Adrenal gland (tissue), 12 donors: ENCODE results near the gene TSPOAP1. TPM values are rescaled to one million over a fixed set of nuclear protein-coding genes. Genes with fewer than 3 reads are reported as not detected.
A peak's percentile ranks its signal among the peaks of the same experiment; 100 is the strongest.

Source experiments
- DNase-seq, 7 donors: peaks; one replicate each; pipeline ENCODE4 v3.0.0-alpha.2; 2019 to 2020
- H3K27ac ChIP-seq, 5 donors: fragments of 200-600 bp; sonication (generic) in 4 of 5; 1 replicate in 3 of 5; 2 replicates in 2 of 5; pipeline versions ENCODE4 v1.5.1 to v1.8.0; 2016 to 2020; ENCODE audit warnings: mild to moderate bottlenecking in 1 of 5
- H3K27me3 ChIP-seq: fragments of 200-600 bp; 2 replicates; pipeline ENCODE4 v1.8.0; 2021
- H3K36me3 ChIP-seq, 2 donors: fragments of 200-600 bp; replicated peaks in 1 of 2; 1 replicate in 1 of 2; 2 replicates in 1 of 2; pipeline versions ENCODE4 v1.5.1 to v1.8.0; 2018 to 2022
- H3K4me1 ChIP-seq, 2 donors: fragments of 200-600 bp; replicated peaks in 1 of 2; 1 replicate in 1 of 2; 2 replicates in 1 of 2; pipeline versions ENCODE4 v1.5.1 to v1.8.0; 2018 to 2021
- H3K4me3 ChIP-seq, 4 donors: fragments of 200-600 bp; sonication (generic) in 3 of 4; one replicate each; pipeline ENCODE4 v1.5.1; 2016 to 2018
- H3K9me3 ChIP-seq, 3 donors: fragments of 200-600 bp; sonication (generic) in 1 of 3; replicated peaks in 1 of 3; 1 replicate in 2 of 3; 2 replicates in 1 of 3; pipeline versions ENCODE4 v1.5.1 to v1.8.0; 2016 to 2021
- POLR2A ChIP-seq, 2 donors: fragments of 450-650 bp; IDR thresholded peaks; one replicate each; pipeline ENCODE4 v1.6.1; 2017; ENCODE audit warnings: antibody characterized with exemption in 2 of 2, mild to moderate bottlenecking in 2 of 2, moderate library complexity in 1 of 2
- WGBS, 4 donors: extraction: QIAGEN DNeasy Blood & Tissue Kit in 2 of 4; methylation state at CpG; one replicate each; pipeline versions ENCODE4 v1.1.5 to v1.1.7; 2013 to 2017; 5-methylcytosine and 5-hydroxymethylcytosine counted together
- intact Hi-C, 2 donors: fragments of 100-400 bp; cut with DNase I; formaldehyde crosslinking; loops; one replicate each; pipeline versions ENCODE4 v1.14.1 to v1.15.0; 2022 to 2023
- polyA plus RNA-seq, 3 donors: library from polyadenylated mRNA; stranded (reverse); fragments of 200-250 nt in 2 of 3; fragments of 350-450 nt in 1 of 3; fragmentation: Illumina TruSeq in 1 of 3; extraction: RNeasy Lipid Tissue Mini Kit (QIAGEN cat#74804) in 1 of 3; gene quantifications; one replicate each; pipeline ENCODE4 v1.2.3, GENCODE V29; 2013 to 2014
- total RNA-seq, 9 donors: library from RNA; depleted of rRNA in 4 of 9; stranded (reverse); fragments of >200 nt in 4 of 9; fragments of 120-200 nt in 1 of 9; fragmentation: NEBNext Ultra II Directional in 1 of 9; extraction: Animal tissue kit (Norgen Biotek cat#: 25700) in 1 of 9; gene quantifications; one replicate each; pipeline versions ENCODE4 v1.1.0 to v1.2.4, GENCODE V29; 2013 to 2023
- TF ChIP-seq, protein P1 (sequence below), 6 experiments: fragments of 450-650 bp in 4 of 6; fragments of 200-600 bp in 2 of 6; sonication (generic) in 1 of 6; IDR thresholded peaks; 1 replicate in 5 of 6; 2 replicates in 1 of 6; pipeline versions ENCODE4 v1.5.1 to v1.8.0; 2016 to 2021; ENCODE audit warnings: antibody characterized with exemption in 6 of 6, mild to moderate bottlenecking in 2 of 6, moderate library complexity in 1 of 6
- donor health status: healthy with polysubstance abuse.
- donor health status: Bipolar disorder and iron deficiency.
- donor health status: DM: yes; HTN: yes; CAD: no.
- donor health status: DM: no; HTN: no; CAD: no.
- donor health status: DM: no; HTN: no; CAD: no.
- donor health status: DM: yes; HTN: yes; CAD: no.

TSPOAP1 gene
- total and polyA plus RNA-seq, 12 donors = 4.7 to 140 (median 22.3) TPM

DNA sequence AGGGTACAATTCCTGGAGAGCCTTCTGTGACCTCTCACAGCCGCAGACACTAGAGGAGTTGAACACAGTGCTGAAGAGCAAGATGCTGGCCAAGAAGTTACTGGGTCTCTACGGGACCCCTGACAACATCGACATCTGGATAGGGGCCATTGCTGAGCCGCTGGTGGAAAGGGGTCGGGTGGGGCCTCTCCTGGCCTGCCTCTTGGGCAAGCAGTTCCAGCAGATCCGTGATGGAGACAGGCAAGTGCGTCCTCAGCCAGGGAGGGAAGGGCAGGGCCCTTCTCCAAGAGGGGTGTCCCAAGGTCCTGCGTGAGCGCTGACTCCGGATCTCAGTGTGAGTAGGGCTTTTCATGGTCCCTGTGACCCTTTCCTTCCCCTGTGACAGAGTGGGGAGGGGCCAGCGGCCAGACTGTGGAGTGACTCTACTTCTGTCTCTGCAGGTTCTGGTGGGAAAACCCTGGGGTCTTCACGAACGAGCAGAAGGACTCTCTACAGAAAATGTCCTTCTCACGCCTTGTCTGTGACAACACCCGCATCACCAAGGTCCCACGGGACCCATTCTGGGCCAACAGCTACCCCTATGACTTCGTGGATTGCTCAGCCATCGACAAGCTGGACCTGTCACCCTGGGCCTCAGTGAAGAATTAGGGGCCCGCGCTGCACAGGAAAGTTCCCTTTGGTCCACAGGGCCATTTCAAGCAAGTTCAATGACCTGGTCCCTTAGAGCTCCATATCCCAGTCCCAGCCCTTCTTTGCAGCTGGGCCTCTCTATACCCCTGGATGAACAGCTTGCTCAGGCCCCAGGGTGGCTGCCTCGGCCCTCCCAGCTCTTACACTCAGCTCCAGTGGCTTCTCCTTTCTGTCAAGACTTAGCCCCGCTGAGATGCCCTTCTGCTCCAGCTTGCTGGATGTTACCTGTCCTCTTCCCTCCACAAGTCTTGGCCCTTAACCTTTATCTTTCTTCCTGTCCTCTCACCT, 61.0 kb downstream of the TSPOAP1 start:
- no peaks in the 10 kb centered on the region for H3K9me3 ChIP-seq
- WGBS, 4 donors = 65 to 83% (median 75%) methylated on average over 13 to 22 of the region's 22 CpGs
- no peak overlapping the region for H3K27ac ChIP-seq
- H3K4me1 ChIP-seq = no peaks in the 10 kb centered on the region
- no peak for TF ChIP-seq POLR2A (IDR thresholded peaks at IDR 0.05)
- TF ChIP-seq, protein P1, sequence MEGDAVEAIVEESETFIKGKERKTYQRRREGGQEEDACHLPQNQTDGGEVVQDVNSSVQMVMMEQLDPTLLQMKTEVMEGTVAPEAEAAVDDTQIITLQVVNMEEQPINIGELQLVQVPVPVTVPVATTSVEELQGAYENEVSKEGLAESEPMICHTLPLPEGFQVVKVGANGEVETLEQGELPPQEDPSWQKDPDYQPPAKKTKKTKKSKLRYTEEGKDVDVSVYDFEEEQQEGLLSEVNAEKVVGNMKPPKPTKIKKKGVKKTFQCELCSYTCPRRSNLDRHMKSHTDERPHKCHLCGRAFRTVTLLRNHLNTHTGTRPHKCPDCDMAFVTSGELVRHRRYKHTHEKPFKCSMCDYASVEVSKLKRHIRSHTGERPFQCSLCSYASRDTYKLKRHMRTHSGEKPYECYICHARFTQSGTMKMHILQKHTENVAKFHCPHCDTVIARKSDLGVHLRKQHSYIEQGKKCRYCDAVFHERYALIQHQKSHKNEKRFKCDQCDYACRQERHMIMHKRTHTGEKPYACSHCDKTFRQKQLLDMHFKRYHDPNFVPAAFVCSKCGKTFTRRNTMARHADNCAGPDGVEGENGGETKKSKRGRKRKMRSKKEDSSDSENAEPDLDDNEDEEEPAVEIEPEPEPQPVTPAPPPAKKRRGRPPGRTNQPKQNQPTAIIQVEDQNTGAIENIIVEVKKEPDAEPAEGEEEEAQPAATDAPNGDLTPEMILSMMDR (IDR thresholded peaks at IDR 0.05) = no peak
- peaks cover 24% of the 10 kb centered on the region for H3K27me3 ChIP-seq
- H3K4me3 ChIP-seq = no peak overlapping the region
- H3K36me3 ChIP-seq = no peaks in the 10 kb centered on the region
- DNase-seq = peak in 2 of 7 donors; percentile 9 to 27
- intact Hi-C loops = no loop called here

DNA sequence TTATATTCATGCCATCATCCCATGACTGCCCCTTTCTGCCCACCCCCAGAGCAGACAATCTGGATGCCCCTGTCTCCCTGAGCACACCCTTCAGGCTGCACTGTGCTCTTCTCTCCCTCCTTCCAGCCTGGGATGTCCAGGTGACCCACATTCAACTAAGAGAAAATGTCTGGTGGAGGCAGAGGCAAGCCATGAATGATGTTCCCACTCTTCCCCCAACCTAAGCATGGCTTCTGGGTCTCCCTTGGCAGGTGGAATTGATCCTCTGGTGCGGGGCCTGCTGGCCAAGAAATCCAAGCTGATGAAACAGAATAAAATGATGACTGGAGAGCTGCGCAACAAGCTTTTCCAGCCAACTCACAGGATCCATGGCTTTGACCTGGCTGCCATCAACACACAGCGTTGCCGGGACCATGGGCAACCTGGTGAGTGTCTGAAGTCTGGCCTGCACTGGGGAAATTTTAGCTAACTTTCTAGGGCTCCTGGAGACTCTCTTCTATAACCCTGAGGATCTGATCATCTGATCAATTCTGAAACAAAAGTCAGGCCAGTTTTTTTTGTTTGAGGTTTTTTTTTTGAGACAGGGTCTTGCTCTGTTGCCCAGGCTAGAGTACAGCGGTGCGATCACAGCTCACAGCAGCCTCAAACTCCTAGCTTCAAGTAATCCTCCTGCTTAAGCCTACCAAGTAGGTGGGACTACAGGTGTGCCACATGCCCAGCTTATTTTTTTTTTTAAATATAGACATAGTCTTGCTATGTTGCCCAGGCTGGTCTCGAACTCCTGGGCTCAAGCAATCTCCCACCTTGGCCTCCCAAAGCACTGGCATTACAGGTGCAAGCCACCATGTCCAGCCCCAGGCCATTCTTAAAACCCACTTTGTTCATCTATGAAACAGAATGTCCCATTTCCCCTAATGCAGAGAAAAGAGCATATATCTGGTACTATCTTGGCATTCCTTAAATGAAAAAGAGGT, 62.4 kb downstream of the TSPOAP1 start:
- TF ChIP-seq POLR2A (IDR thresholded peaks at IDR 0.05) = no peak
- TF ChIP-seq, protein P1 (IDR thresholded peaks at IDR 0.05) = no peak

DNA sequence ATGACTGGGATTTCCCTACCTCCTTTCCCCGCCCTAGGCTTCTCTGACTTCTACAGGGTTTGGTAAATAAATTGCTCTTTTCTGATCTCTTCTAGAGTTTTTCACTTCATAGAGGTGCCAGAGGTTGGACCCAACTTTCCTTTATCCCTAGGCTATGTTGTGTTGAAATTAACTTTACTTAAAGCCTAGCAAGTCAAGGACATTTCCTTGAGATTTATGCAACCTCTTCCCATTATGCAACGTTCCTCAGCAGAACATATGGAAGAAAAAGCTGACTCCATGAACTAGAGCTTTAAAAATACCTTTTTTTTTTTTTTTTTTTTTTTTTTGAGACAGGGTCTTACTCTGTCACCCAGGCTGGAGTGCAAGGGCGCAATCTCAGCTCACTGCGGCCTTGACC, 63.3 kb downstream of the TSPOAP1 start:
- 61 to 74% (median 74%) methylated on average over 4 of the region's 4 CpGs for WGBS, 4 donors
- Histone ChIP-seq H3K27ac (no peak overlapping the region), H3K9me3 (no peaks in the 10 kb centered on the region), H3K27me3 (peaks cover 27% of the 10 kb centered on the region), H3K4me3 (no peak overlapping the region), H3K36me3 (no peaks in the 10 kb centered on the region), H3K4me1 (no peaks in the 10 kb centered on the region)
- TF ChIP-seq POLR2A (IDR thresholded peaks at IDR 0.05) = no peak
- TF ChIP-seq, protein P1 (IDR thresholded peaks at IDR 0.05) = no peak
- DNase-seq = no peak
- intact Hi-C loops = no loop called here

More for the DNA sequence above, 62.4 kb downstream of the TSPOAP1 start:
- H3K27me3 ChIP-seq = peaks cover 27% of the 10 kb centered on the region
- WGBS, 4 donors = 89 to 95% (median 92%) methylated on average over 6 to 7 of the region's 7 CpGs
- intact Hi-C loops = no loop called here
- peak in 2 of 7 donors; percentile 6 to 23 for DNase-seq
- H3K9me3 ChIP-seq = no peaks in the 10 kb centered on the region
- no peak overlapping the region for H3K4me3 ChIP-seq
- no peak overlapping the region for H3K27ac ChIP-seq
- no peaks in the 10 kb centered on the region for H3K4me1 ChIP-seq
- no peaks in the 10 kb centered on the region for H3K36me3 ChIP-seq
